Stomach (tissue), 9 donors: Measurements from ENCODE around the gene SPDYE5. TPM values are rescaled to one million over a fixed set of nuclear protein-coding genes. Genes with fewer than 3 reads are reported as not detected.
A peak's percentile ranks its signal among the peaks of the same experiment; 100 is the strongest.

Experiments used
- DNase-seq, 2 donors: peaks; one replicate each; pipeline versions ENCODE4 v3.0.0 to v3.0.0-alpha.2; 2013 to 2019
- H3K27ac ChIP-seq, 5 donors: fragments of 200-600 bp in 4 of 5; sonication (generic) in 4 of 5; one replicate each; pipeline ENCODE4 v1.5.1; 2013 to 2019; ENCODE audit warnings: mild to moderate bottlenecking in 1 of 5, moderate library complexity in 1 of 5
- H3K27me3 ChIP-seq, 3 donors: fragments of 200-600 bp; sonication (generic); one replicate each; pipeline ENCODE4 v1.5.1; 2017 to 2019; ENCODE audit warnings: mixed run types in 1 of 3
- H3K36me3 ChIP-seq, 4 donors: fragments of 200-600 bp; sonication (generic); 1 replicate in 3 of 4; 2 replicates in 1 of 4; pipeline ENCODE4 v1.5.1; 2016 to 2019
- H3K4me1 ChIP-seq, 4 donors: fragments of 200-600 bp; sonication (generic); one replicate each; pipeline ENCODE4 v1.5.1; 2016 to 2019
- H3K4me3 ChIP-seq, 4 donors: fragments of 200-600 bp; sonication (generic) in 3 of 4; one replicate each; pipeline ENCODE4 v1.5.1; 2016 to 2019; ENCODE audit warnings: mild to moderate bottlenecking in 1 of 4
- H3K9me3 ChIP-seq, 4 donors: fragments of 200-600 bp; sonication (generic); one replicate each; pipeline ENCODE4 v1.5.1; 2016 to 2019
- CTCF ChIP-seq, 7 experiments: fragments of 450-650 bp in 4 of 7; fragments of 200-600 bp in 3 of 7; sonication (generic) in 3 of 7; IDR thresholded peaks; one replicate each; pipeline ENCODE4 v1.5.1; 2016 to 2019; ENCODE audit warnings: antibody characterized with exemption in 7 of 7, control low read depth in 2 of 7, mild to moderate bottlenecking in 1 of 7
- EP300 ChIP-seq: sonication (generic); formaldehyde crosslinking; IDR thresholded peaks from one replicate; pipeline ENCODE4 v1.6.1; 2017; ENCODE audit warnings: antibody characterized with exemption
- POLR2A ChIP-seq, 4 donors: fragments of 450-650 bp; IDR thresholded peaks; one replicate each; pipeline ENCODE4 v1.6.1; 2016; ENCODE audit warnings: antibody characterized with exemption in 4 of 4, control low read depth in 2 of 4, mild to moderate bottlenecking in 1 of 4, moderate library complexity in 1 of 4
- POLR2AphosphoS5 ChIP-seq, 3 donors: sonication (generic); formaldehyde crosslinking; IDR thresholded peaks; one replicate each; pipeline ENCODE4 v1.6.1; 2016; ENCODE audit warnings: antibody characterized with exemption in 3 of 3
- WGBS, 5 donors: extraction: QIAGEN DNeasy Blood & Tissue Kit in 3 of 5; methylation state at CpG; one replicate each; pipeline versions ENCODE4 v1.1.5 to v1.1.7; 2013 to 2018; 5-methylcytosine and 5-hydroxymethylcytosine counted together
- intact Hi-C: fragments of 100-400 bp; cut with DNase I; formaldehyde crosslinking; loops from one replicate; pipeline ENCODE4 v1.15.1; 2023; ENCODE audit warnings: low total_unique reads
- polyA plus RNA-seq, 3 donors: library from polyadenylated mRNA; stranded (reverse); fragments of 200-250 nt; gene quantifications; one replicate each; pipeline ENCODE4 v1.2.3, GENCODE V29; 2013
- small RNA-seq, 4 donors: library from RNA; depleted of rRNA; stranded (forward); fragments of <200 nt; gene quantifications; one replicate each; pipeline ENCODE3, GENCODE V24; 2016
- total RNA-seq, 5 donors: library from RNA; depleted of rRNA; stranded (reverse); fragments of >200 nt; gene quantifications; one replicate each; pipeline versions ENCODE4 v1.1.0 to v1.2.3, GENCODE V29; 2014 to 2016
- donor health status: healthy with polysubstance abuse.
- donor health status: Bipolar disorder and iron deficiency.
- donor health status: healthy.

The SPDYE5 gene
- total and polyA plus RNA-seq, 8 donors, result 0.37 TPM; not detected in 7

DNA sequence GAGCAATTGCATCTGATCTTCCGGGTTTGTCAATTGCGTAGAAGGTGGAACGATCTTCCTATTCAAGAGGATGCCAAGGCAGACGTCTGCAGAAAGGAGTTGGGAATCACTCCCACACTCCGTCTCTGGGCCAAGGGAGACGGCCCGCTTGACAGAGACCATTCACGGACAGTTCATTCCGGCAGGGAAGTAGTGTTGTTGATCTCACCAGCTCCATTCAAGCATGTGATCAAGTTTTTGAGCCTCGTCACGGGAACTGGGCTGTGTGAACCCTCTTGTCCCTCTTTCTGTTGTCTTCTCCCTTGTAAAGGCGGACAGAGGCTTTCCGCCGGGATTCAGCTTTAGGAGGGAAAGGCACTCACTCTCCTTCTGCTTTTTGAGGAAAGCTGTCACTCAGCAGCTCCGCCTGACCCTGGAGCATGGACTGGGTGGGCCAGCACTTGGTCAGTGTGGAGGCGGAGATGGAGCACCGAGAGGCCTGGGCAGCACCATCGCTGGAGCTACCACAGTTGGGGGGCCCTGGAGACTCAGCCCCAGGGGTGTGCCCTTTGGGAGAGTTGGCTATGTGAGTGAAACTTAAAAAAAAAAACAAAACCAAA lies 44.9 kb downstream of the SPDYE5 start:
- peaks cover 12 to 62% (median 59%) of the 10 kb centered on the region in 4 donors for H3K36me3 ChIP-seq
- no peak for DNase-seq

DNA sequence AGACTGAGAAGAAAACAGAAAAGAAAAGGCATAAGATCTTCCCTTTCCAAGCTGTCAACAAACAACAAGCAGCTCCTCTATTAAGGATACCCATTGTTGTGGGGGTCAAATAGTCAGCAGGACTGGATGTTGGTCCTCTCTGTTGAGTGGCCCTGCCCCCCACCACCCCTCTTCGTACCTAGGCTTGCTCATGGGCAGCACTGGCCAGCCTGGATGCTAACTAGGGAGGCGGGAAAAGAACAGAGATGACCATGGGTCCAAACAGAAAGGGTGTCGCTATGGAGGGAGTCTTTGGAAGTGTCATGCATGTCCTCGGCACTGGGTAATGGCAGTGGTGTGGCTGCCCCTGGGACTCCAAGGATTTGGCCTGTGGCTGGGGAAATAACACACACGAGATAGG lies 45.6 kb downstream of the SPDYE5 start:
- DNase-seq, result no peak
- no peak overlapping the region for H3K27ac ChIP-seq
- H3K4me1 ChIP-seq, result no peaks in the 10 kb centered on the region
- WGBS, 5 donors, result 88 to 94% (median 94%) methylated on average over 5 of the region's 5 CpGs
- H3K9me3 ChIP-seq, result no peaks in the 10 kb centered on the region
- intact Hi-C loops, result no loop called here
- H3K36me3 ChIP-seq, result peaks cover 12 to 69% (median 66%) of the 10 kb centered on the region in 4 donors
- H3K4me3 ChIP-seq, result no peak overlapping the region
- no peaks in the 10 kb centered on the region for H3K27me3 ChIP-seq
- TF ChIP-seq POLR2A (IDR thresholded peaks at IDR 0.05), result no peak
- TF ChIP-seq EP300, result no peak
- TF ChIP-seq POLR2AphosphoS5 (IDR thresholded peaks at IDR 0.05), result no peak
- no peak for TF ChIP-seq CTCF (IDR thresholded peaks at IDR 0.05)

More for the DNA sequence above, 44.9 kb downstream of the SPDYE5 start:
- Histone ChIP-seq H3K27ac (no peak overlapping the region), H3K4me1 (no peaks in the 10 kb centered on the region), H3K4me3 (no peak overlapping the region), H3K27me3 (no peaks in the 10 kb centered on the region), H3K9me3 (no peaks in the 10 kb centered on the region)
- TF ChIP-seq EP300 (no peak), CTCF (IDR thresholded peaks at IDR 0.05) (no peak), POLR2A (IDR thresholded peaks at IDR 0.05) (no peak), POLR2AphosphoS5 (IDR thresholded peaks at IDR 0.05) (no peak)
- intact Hi-C loops, result no loop called here
- WGBS, 5 donors, result 85 to 93% (median 92%) methylated on average over 18 of the region's 18 CpGs

DNA sequence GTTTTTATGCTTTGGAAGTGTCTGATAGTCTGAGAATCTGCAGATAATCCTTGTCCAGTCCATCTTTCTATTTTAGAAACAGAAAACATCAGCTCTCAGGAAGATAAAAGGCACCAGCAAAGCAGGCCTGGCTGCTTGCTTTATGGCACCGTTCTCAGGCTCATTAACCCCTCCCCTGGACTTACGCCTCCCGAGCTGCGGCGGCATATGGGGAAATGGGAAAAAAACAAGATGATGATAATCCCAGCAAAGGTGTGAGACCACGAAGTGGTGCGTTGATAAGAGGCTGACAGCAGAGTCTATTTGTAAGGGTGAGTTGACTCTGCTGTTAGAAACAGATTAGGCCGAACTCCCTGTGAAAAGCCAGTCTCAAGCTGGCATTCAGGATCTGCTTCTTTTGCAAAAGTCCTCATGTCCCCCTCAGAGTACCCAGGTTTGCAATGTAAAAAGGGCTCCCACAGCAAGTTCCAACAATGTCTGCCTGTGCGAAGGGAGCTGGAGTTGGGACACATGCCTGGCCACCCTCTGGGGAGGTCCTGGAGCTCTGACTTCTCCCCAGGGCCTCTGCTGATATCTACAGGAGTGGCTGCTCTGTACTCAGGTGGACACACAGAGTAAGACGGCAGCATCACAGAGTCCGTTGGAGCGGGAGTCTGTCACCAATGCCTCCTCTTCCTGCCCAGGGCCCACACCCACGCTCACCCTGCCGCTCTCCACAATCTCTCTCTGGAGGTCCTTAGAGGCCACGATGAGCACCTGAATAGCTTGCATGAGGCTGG lies 54.3 kb downstream of the SPDYE5 start:
- no peak overlapping the region for H3K27ac ChIP-seq
- H3K4me3 ChIP-seq, result no peak overlapping the region
- TF ChIP-seq POLR2A (IDR thresholded peaks at IDR 0.05) (no peak), CTCF (IDR thresholded peaks at IDR 0.05) (no peak), POLR2AphosphoS5 (IDR thresholded peaks at IDR 0.05) (no peak), EP300 (no peak)
- H3K9me3 ChIP-seq, result no peaks in the 10 kb centered on the region
- peak in 1 of 2 donors; percentile 18 for DNase-seq
- H3K27me3 ChIP-seq, result no peaks in the 10 kb centered on the region
- H3K4me1 ChIP-seq, result no peaks in the 10 kb centered on the region
- intact Hi-C loops, result no loop called here
- peaks cover 9 to 93% (median 86%) of the 10 kb centered on the region in 4 donors for H3K36me3 ChIP-seq
- WGBS, 5 donors, result 69 to 82% (median 73%) methylated on average over 9 to 15 of the region's 15 CpGs

Small RNA genes lying within 50 kb of the gene (small RNA-seq; reads per million reads assigned to genes)
- 0 reads per million in 4 donors for gene AC211429.1
- 0 reads per million in 4 donors for gene RF00019

Other genes starting within 250 kb of the SPDYE5 start
- 10 to 100 TPM in 2 of 5 donors, 1 to 10 TPM in 2, not detected in 1; 6.1 to 22.8 (median 14.9) TPM for gene TRIM73, start 96.7 kb upstream of the SPDYE5 start, total RNA-seq
- 10 to 100 TPM in 2 of 3 donors, 1 to 10 TPM in 1; 6.7 to 22.3 (median 11.7) TPM for gene TRIM73, start 96.7 kb upstream of the SPDYE5 start, polyA plus RNA-seq
- 10 to 100 TPM; 22.2 to 74.2 (median 30.0) TPM for gene POM121C, start 6.0 kb upstream of the SPDYE5 start, total RNA-seq
- 1 to 10 TPM; 8.1 to 9.0 (median 8.7) TPM for gene POM121C, start 6.0 kb upstream of the SPDYE5 start, polyA plus RNA-seq
- 10 to 100 TPM in 1 of 5 donors, 1 to 10 TPM in 4; 6.2 to 15.8 (median 8.4) TPM for gene HIP1, start 246.6 kb downstream of the SPDYE5 start, total RNA-seq
- gene HIP1, start 246.6 kb downstream of the SPDYE5 start, polyA plus RNA-seq, result 1 to 10 TPM; 2.8 to 6.4 (median 3.6) TPM